NCI-H510A treated with DMSO at 0.1 percent for 48 hours (cell line): ENCODE data around the gene GOLGA8N.

Experiments used
- DNase-seq: peaks from one replicate; lab custom pipeline; 2025; lab: John Stamatoyannopoulos, UW

GOLGA8N gene

GRCh38 chr15:32651229-32651837, 58.1 kb downstream of the GOLGA8N start:
- peak; percentile 4 for DNase-seq

GRCh38 chr15:32652178-32652577, 58.9 kb downstream of the GOLGA8N start:
- no peak for DNase-seq

GRCh38 chr15:32656091-32656490, 62.8 kb downstream of the GOLGA8N start:
- no peak for DNase-seq

DNA sequence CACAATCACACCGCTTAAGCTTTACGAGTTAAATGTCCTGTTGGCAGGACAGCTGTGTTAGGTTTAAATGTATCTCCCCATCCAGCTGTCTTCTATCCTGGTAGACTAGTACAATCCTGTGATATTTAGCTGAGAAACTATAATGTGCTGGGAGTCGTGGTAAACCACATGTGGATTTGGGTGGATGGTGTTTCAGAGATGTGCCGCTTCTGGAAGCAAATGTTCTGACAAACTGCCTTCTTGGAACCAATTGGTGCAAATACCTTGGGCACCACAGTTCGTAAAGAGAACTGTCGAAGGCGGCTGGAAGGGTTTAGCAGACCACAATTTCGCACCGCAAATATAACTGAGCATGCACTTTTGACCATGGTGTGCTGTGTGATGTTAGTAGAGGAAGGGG, 63.2 kb downstream of the GOLGA8N start:
- no peak for DNase-seq
